Erythroblast (primary cell): Measurements from ENCODE around the gene RSU1.

Experiments
- GATA1 ChIP-seq: IDR thresholded peaks from 2 replicates; pipeline ENCODE4 v1.6.1; 2011; ENCODE audit warnings: low read depth, mild to moderate bottlenecking, control low read depth, low read length, moderate library complexity
- POLR2A ChIP-seq: IDR thresholded peaks from 2 replicates; pipeline ENCODE4 v1.6.1; 2011; ENCODE audit warnings: mild to moderate bottlenecking, low read length

DNA sequence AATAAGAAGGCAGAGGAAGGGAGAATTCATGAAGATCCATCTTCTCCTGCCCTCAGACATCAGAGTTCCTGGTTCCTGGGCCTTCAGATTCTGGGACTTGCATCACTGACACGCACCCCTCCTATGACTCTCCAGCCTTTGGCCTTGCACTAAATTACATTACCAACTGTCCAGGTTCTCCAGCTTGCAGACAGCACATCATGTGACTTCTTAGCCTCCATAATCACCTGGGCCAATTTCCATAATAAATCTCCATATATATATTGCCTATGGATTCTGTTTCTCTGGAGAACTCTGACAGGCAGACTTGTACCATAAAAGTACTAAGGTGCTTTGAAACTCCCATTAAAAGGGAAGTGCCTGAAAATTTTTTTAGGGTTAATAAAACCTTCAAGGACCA, 23.2 kb downstream of the RSU1 start:
- no peak for TF ChIP-seq POLR2A
- no peak for TF ChIP-seq GATA1
